ENCODE results near the gene SP2.

The SP2 gene

GRCh38 chr17:47952171-47953021 is 56.4 kb downstream of the SP2 start:
- H3K27me3 Mint-ChIP-seq = no peaks in the 10 kb centered on the region
- no peaks in the 10 kb centered on the region for H3K9me3 Mint-ChIP-seq
- no peak overlapping the region for H3K4me3 Mint-ChIP-seq
- H3K27ac Mint-ChIP-seq = no peak overlapping the region
- no peak for DNase-seq
- peaks cover 58% of the 10 kb centered on the region for H3K36me3 Mint-ChIP-seq (ENCODE audit: low read depth)
- peaks cover 17% of the 10 kb centered on the region for H3K4me1 Mint-ChIP-seq (ENCODE audit: low read depth)

- Mint-ChIP-seq H3K9me3 (no peaks in the 10 kb centered on the region), H3K27ac (no peak overlapping the region), H3K4me1 (ENCODE audit: low read depth) (peaks cover 15% of the 10 kb centered on the region), H3K4me3 (no peak overlapping the region), H3K27me3 (no peaks in the 10 kb centered on the region), H3K36me3 (ENCODE audit: low read depth) (peaks cover 44% of the 10 kb centered on the region)
- DNase-seq = no peak
Observed at GRCh38 chr17:47953909-47954308, 57.9 kb downstream of the SP2 start.

GRCh38 chr17:47955497-47956461 is 59.7 kb downstream of the SP2 start:
- Mint-ChIP-seq H3K4me1 (ENCODE audit: low read depth) (peaks cover 2% of the 10 kb centered on the region), H3K36me3 (ENCODE audit: low read depth) (peaks cover 29% of the 10 kb centered on the region), H3K4me3 (no peak overlapping the region), H3K27ac (no peak overlapping the region), H3K27me3 (no peaks in the 10 kb centered on the region), H3K9me3 (no peaks in the 10 kb centered on the region)
- DNase-seq = no peak

- Mint-ChIP-seq H3K27me3 (no peaks in the 10 kb centered on the region), H3K9me3 (no peaks in the 10 kb centered on the region), H3K4me3 (no peak overlapping the region), H3K4me1 (ENCODE audit: low read depth) (no peaks in the 10 kb centered on the region), H3K36me3 (ENCODE audit: low read depth) (peaks cover 17% of the 10 kb centered on the region), H3K27ac (no peak overlapping the region)
- DNase-seq = no peak
Observed at GRCh38 chr17:47956791-47957590, 61.0 kb downstream of the SP2 start.

GRCh38 chr17:47957591-47958490 is 61.8 kb downstream of the SP2 start, which contains the start of gene PRR15L:
PRR15L (minus strand) TSS chr17:47957883; CDS start chr17:47953234, 4,649 bp downstream.
- no peaks in the 10 kb centered on the region for H3K4me1 Mint-ChIP-seq (ENCODE audit: low read depth)
- H3K36me3 Mint-ChIP-seq (ENCODE audit: low read depth) = peaks cover 10% of the 10 kb centered on the region
- H3K9me3 Mint-ChIP-seq = no peaks in the 10 kb centered on the region
- H3K27me3 Mint-ChIP-seq = no peaks in the 10 kb centered on the region
- no peak for DNase-seq
- no peak within 1 kb of the TSS for H3K4me3 Mint-ChIP-seq
- no peak within 1 kb of the TSS for H3K27ac Mint-ChIP-seq

- no peaks in the 10 kb centered on the region for H3K27me3 Mint-ChIP-seq
- H3K9me3 Mint-ChIP-seq = no peaks in the 10 kb centered on the region
- H3K36me3 Mint-ChIP-seq (ENCODE audit: low read depth) = no peaks in the 10 kb centered on the region
- no peak overlapping the region for H3K27ac Mint-ChIP-seq
- no peak for DNase-seq
- no peak overlapping the region for H3K4me3 Mint-ChIP-seq
- H3K4me1 Mint-ChIP-seq (ENCODE audit: low read depth) = no peaks in the 10 kb centered on the region
Observed at GRCh38 chr17:47959825-47960655, 64.0 kb downstream of the SP2 start.

GRCh38 chr17:47961406-47961805 is 65.4 kb downstream of the SP2 start:
- no peak overlapping the region for H3K27ac Mint-ChIP-seq
- no peaks in the 10 kb centered on the region for H3K36me3 Mint-ChIP-seq (ENCODE audit: low read depth)
- DNase-seq = no peak
- no peak overlapping the region for H3K4me3 Mint-ChIP-seq
- H3K27me3 Mint-ChIP-seq = no peaks in the 10 kb centered on the region
- no peaks in the 10 kb centered on the region for H3K4me1 Mint-ChIP-seq (ENCODE audit: low read depth)
- H3K9me3 Mint-ChIP-seq = no peaks in the 10 kb centered on the region

GRCh38 chr17:47962901-47963300 is 66.9 kb downstream of the SP2 start:
- no peak for DNase-seq
- H3K36me3 Mint-ChIP-seq (ENCODE audit: low read depth) = no peaks in the 10 kb centered on the region
- H3K4me1 Mint-ChIP-seq (ENCODE audit: low read depth) = no peaks in the 10 kb centered on the region
- no peak overlapping the region for H3K4me3 Mint-ChIP-seq
- no peaks in the 10 kb centered on the region for H3K27me3 Mint-ChIP-seq
- H3K27ac Mint-ChIP-seq = no peak overlapping the region
- H3K9me3 Mint-ChIP-seq = no peaks in the 10 kb centered on the region

- H3K36me3 Mint-ChIP-seq (ENCODE audit: low read depth) = no peaks in the 10 kb centered on the region
- no peak overlapping the region for H3K4me3 Mint-ChIP-seq
- no peaks in the 10 kb centered on the region for H3K27me3 Mint-ChIP-seq
- no peak overlapping the region for H3K27ac Mint-ChIP-seq
- no peaks in the 10 kb centered on the region for H3K9me3 Mint-ChIP-seq
- peaks cover 2% of the 10 kb centered on the region for H3K4me1 Mint-ChIP-seq (ENCODE audit: low read depth)
- DNase-seq = no peak
Observed at GRCh38 chr17:47964856-47965255, 68.8 kb downstream of the SP2 start.

- H3K9me3 Mint-ChIP-seq = no peaks in the 10 kb centered on the region
- no peak overlapping the region for H3K4me3 Mint-ChIP-seq
- DNase-seq = no peak
- H3K27ac Mint-ChIP-seq = no peak overlapping the region
- no peaks in the 10 kb centered on the region for H3K27me3 Mint-ChIP-seq
- H3K36me3 Mint-ChIP-seq (ENCODE audit: low read depth) = peaks cover 2% of the 10 kb centered on the region
- H3K4me1 Mint-ChIP-seq (ENCODE audit: low read depth) = peaks cover 12% of the 10 kb centered on the region
Observed at GRCh38 chr17:47966079-47966519, 70.1 kb downstream of the SP2 start.

- H3K27ac Mint-ChIP-seq = no peak overlapping the region
- no peak for DNase-seq
- H3K36me3 Mint-ChIP-seq (ENCODE audit: low read depth) = peaks cover 14% of the 10 kb centered on the region
- peaks cover 24% of the 10 kb centered on the region for H3K4me1 Mint-ChIP-seq (ENCODE audit: low read depth)
- no peaks in the 10 kb centered on the region for H3K27me3 Mint-ChIP-seq
- H3K9me3 Mint-ChIP-seq = no peaks in the 10 kb centered on the region
- H3K4me3 Mint-ChIP-seq = no peak overlapping the region
Observed at GRCh38 chr17:47967607-47968252, 71.7 kb downstream of the SP2 start.

- no peak overlapping the region for H3K27ac Mint-ChIP-seq
- H3K4me1 Mint-ChIP-seq (ENCODE audit: low read depth) = peaks cover 28% of the 10 kb centered on the region
- no peak overlapping the region for H3K4me3 Mint-ChIP-seq
- H3K9me3 Mint-ChIP-seq = no peaks in the 10 kb centered on the region
- no peak for DNase-seq
- no peaks in the 10 kb centered on the region for H3K27me3 Mint-ChIP-seq
- H3K36me3 Mint-ChIP-seq (ENCODE audit: low read depth) = peaks cover 26% of the 10 kb centered on the region
Observed at GRCh38 chr17:47968836-47969235, 72.8 kb downstream of the SP2 start.
